Activated CD8-positive, alpha-beta memory T cell treated with anti-CD3 and anti-CD28 coated beads, Interleukin-2, amount 50 U/mL, for 1 hour (primary cell): ENCODE results near the gene LPCAT1.

Experiments used
- DNase-seq: peaks from one replicate; pipeline ENCODE4 v3.0.0-alpha.2; 2020; ENCODE audit errors: extremely low read depth

Gene LPCAT1

DNA sequence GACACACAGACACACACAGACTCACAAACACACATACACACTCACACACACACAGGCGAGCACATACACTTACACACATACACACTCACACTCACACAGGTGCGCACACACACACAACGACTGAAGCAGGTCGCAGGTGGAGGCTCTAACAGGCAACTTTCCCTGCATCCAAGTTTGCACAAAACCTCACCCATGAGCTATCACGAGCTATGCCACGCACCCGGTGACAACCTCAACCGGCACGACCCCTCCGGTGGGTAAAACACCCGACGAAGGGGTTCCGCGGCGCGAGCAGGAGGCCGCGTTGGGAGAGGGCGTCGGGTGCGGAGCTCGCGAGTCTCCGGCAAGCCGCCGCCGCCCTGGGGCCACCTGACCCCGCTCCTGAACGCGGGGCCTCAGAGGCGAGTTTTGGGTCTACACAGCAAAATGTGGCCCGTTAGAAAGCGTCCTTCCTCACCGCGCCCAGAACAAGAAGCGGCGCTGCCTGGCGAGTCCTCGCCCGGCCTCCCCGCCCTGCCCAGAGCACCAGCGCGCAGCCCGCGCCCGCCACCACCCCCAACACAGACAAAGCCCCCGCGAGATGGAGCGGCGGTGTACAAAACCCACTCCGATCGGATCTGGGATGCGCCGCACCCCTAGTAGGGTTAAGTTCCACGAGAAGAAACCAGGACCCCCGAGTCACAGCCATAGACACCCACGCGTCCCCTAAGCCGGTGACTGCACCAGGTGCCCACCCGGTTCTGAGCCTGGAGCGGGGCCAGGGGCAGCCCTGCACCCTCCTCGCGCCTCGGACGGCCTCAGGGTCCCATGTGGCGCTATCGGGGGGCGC, 79.2 kb downstream of the LPCAT1 start:
- no peak for DNase-seq

GRCh38 chr5:1443991-1444360, 79.8 kb downstream of the LPCAT1 start:
- no peak for DNase-seq

GRCh38 chr5:1443171-1443570, 80.6 kb downstream of the LPCAT1 start:
- DNase-seq: no peak

- DNase-seq: no peak
Measured at GRCh38 chr5:1442222-1443145, 81.3 kb downstream of the LPCAT1 start.

DNA sequence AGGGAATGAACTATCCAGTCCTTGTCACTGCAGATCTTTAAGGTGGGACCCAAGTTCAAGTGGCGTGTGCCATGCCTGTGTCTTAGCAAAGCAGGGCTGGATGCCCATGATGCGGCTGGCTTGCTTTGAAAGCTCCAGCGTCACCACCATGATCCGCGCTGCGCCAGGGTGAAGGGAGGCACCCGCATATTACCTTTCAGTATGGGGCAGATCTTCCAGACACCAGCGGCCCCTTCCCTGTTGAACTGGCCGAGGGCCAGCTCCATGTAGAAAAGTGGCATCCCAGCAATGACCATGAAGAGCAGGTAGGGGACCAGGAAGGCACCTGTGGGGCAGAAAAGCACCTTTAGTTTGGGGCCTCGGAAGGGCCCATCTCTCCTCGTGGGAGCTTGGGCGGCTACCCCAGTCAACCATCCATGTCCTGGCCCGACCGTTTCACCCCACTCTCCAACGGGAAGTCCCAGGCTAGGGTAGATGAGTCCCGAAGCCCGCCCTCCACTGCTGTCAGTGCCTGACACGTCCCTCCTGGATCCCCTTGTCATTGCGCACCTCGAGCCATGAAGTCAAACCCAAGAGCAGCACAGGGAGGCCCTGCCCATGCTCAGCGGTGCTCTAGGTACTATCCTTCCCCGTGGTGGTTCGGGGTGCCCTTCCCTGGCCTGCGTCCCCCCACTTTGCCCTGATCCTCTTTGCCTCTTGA, 82.4 kb downstream of the LPCAT1 start:
- no peak for DNase-seq

GRCh38 chr5:1440098-1440493, 83.7 kb downstream of the LPCAT1 start:
- no peak for DNase-seq

DNA sequence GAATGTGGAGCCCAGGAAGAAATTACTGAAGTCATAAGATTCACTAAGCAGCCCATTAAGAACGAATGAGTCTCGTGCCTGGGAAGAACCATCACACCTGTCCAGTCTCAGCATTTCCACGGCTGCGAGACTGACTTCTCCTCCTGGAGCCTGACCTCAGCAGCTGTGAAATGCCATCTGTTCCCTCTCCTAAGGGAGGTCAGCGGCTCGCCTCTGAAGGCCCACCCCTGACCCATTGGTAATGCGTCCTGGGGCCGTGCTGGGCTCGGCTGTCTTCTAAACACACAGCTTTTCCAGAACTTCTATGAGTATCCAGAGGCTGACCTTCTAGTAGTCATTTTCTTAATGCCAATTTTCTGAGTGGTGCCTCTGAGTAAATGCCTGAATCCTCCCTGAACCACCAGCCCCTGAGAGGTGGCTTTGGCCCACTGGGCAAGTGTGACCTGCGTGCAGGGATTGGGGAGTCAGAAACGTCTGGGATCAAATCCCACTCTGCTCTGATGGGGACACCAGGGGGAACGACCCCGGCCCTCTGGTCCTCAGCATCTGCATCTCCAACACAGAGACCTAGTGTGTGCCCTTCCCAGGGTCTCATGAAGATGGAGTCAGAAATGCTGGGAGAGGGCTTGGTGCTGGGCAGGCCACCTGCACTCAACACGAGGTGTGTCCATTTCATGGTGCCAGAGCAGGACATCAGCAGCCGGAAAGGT, 84.2 kb downstream of the LPCAT1 start:
- no peak for DNase-seq

DNA sequence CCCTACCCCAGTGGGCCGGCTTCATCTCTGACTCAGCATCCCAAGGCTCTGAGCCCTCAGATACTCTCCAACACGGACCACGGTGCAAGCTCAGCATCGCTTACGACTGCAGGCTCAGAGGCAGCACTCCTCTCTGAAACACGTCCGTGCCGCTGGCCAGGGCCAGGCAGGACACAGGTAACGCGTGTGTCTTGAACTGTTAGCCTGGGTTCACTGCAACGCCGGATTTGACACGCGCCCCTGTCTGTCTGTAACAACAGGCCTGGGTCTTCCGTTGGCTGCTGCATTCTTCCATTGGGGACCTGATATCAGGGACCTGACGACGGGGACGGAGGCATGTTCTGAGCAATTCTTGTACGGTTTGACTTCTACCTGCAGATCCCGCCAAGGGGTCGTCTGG, 84.9 kb downstream of the LPCAT1 start:
- no peak for DNase-seq

GRCh38 chr5:1437876-1438559, 85.7 kb downstream of the LPCAT1 start:
- no peak for DNase-seq

- DNase-seq: no peak
Measured at GRCh38 chr5:1437226-1437829, 86.4 kb downstream of the LPCAT1 start.

GRCh38 chr5:1436681-1437080, 87.1 kb downstream of the LPCAT1 start:
- no peak for DNase-seq

- DNase-seq: no peak
Measured at GRCh38 chr5:1436036-1436435, 87.7 kb downstream of the LPCAT1 start.

GRCh38 chr5:1435369-1435768, 88.4 kb downstream of the LPCAT1 start:
- DNase-seq: no peak

DNA sequence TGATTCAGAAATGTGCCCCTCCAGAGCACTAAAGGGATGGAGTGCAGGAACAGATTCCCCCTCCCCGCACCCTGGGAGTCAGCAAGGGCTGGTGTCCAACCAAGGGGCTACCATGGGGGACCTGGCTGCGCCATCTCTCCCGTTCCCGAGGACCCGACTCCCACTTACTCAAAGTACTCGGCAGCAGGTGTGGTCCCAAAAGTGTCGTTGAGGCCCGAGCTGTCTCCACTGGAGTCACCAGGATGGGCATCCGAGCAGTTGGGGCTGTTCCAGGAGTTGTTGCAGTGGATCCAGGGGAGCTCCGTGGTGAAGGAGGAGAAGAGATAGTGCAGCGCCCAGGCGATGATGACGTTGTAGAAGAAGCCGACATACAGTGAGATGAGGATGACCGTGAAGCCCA, 91.5 kb downstream of the LPCAT1 start:
- DNase-seq: no peak

DNA sequence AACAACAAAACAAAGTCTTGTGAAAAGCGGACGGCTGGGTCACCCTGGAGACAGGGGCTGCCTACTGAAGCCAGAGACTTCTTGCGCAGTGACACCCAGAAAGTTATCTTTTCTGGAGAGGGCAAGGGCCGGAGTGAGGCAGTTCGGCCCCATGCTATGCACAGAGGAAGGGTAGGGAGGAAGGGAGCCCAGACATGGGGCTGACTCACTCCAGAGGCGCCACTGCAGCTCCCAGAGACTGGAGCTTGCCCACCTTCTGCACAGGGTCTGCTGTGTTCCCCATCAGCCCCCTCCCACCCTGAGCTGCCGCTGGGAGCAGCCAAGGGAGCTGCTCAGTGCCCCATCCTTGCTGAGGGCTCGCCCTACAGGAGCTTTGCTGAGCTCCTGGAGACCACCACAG, 91.9 kb downstream of the LPCAT1 start:
- DNase-seq: no peak

DNA sequence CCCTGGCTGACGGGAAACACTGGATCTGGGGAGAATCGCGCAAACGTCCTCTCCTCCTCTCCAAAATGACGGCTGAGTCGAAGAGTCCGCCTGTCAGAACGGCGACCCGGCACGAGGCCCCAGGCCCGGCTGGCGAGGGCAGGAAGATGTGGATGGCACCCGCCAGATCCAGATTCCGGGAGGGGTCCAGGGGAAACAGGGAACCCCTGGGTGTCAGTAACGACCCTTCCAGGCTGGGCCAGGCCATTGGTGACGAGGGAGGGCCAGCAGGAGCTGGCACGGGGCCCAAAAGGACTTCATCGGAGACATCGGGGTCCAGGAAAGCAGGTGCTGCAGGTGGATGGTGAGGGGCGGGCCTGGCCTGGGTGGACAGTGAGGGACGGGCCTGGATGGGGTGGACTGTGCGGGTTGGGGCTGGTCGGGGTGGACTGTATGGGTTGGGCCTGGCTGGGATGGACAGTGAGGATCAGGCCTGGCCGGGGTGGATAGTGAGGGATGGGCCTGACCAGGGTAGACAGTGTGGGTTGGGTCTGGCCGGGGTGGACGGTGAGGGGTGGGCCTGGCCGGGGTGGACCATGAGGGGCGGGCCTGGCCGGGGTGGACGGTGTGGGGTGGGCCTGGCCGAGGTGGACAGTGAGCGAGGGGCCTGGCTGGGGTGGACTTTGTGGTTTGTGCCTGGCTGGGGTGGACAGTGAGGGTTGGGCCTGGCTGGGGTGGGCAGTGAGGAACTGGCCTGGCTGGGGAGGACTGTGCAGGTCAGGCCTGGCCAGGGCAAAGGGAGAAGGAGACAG, 92.5 kb downstream of the LPCAT1 start:
- DNase-seq: no peak

DNA sequence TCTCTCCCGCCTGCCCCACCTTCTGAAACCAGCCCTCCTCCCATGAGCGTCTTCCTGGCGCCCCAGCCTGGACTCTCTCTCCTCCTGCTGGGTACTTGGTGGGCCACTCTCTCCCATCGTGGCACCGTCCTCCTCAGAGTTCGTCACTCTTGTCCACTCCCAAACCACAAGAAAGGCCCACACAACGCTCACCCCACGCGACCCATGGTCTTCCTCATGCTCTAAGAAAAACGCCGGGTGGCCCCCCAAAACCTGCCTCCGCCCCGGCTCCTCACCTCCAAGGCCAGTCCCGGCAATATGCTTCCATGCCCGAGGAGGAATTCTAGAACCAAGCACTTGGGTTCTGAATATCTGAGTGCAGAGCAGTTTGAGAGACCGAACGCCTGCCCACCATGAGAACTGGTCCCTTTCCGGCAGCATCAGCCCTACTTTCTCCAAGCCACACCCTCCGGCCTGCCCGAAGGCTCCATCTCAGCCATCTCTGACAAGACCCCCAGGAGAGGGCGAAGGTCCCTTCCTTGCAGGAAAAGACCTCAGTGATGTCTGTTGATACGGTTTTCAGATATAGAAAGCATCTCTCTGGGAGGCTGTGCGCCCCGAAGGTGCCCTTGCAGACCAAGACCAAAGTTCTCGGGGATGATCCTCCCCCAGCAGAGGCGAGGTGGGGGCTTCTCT, 93.5 kb downstream of the LPCAT1 start:
- no peak for DNase-seq

GRCh38 chr5:1429496-1429895, 94.3 kb downstream of the LPCAT1 start:
- no peak for DNase-seq

- no peak for DNase-seq
Measured at GRCh38 chr5:1429066-1429465, 94.7 kb downstream of the LPCAT1 start.
